ENCODE results near the gene RBFOX2. TPM values are rescaled to one million over a fixed set of nuclear protein-coding genes. Genes with fewer than 3 reads are reported as not detected.
A peak's percentile ranks its signal among the peaks of the same experiment; 100 is the strongest.

Gene RBFOX2
- total and polyA plus RNA-seq, 2 of the 8 experiments (the other 6 are each of a cell fraction or from before 2014, with no cell fraction given): 121 to 122 TPM

DNA sequence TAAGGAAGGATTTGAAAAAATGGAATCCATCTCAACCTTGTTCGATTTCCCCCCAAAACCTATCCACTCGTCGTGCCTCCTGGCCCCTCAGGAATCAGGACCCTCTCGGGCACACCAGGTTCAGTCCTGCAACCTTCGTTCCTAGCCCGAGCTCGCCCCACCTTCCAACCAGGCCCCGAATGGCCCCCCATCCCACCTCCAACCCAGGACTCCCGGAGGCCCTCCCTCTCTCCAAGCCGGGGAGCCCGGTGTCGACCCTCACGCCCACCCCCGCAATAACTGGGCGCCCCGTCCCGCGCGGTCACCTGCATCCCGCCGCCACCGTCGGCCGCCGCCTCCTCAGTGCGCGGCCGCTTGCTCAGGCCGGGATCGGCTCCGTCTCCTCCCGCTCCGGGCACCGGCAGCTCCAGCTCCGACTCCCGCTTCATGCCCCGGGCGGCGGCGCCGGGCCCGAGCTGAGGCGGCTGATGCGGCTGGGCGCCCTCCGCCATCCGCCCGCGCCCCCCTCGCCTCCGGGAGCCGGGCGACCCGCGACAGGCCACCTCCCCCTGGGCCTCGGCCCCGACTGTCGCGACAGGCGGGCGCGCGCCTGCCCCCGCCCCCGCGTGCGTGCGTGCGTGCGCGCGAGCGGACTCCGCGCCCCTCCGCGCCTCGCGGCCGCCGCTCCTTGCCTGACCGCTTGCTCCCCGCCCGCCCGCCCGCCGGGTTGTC lies 534 bp downstream of the RBFOX2 start:
- no peak for FAIRE-seq
- H3K27me3 ChIP-seq (replicated peaks in 1 of 4; ENCODE audit: control insufficient read depth in 3 of 4, extremely low read depth in 1 of 4, insufficient read depth in 3 of 4, low read length in 3 of 4): no peaks in the 10 kb centered on the region
- peaks cover 0 to 9% (median 6%) of the 10 kb centered on the region in 4 experiments; a peak in 5 of 7 replicates for H3K4me1 ChIP-seq (replicated peaks in 1 of 4; ENCODE audit: control insufficient read depth in 3 of 4, insufficient read depth in 4 of 4, low read length in 3 of 4)
- H3K4ac ChIP-seq (replicated peaks; ENCODE audit: insufficient read length, low read depth, low read length): peak overlapping the region; percentile 1
- no peaks in the 10 kb centered on the region for H3K36me3 ChIP-seq (ENCODE audit: control insufficient read depth in 2 of 4, insufficient read depth in 4 of 4, low read length in 3 of 4)
- peaks cover 5 to 45% of the 10 kb centered on the region in 2 experiments; a peak in 3 of 4 replicates for H3K79me2 ChIP-seq (ENCODE audit: control insufficient read depth in 1 of 2, insufficient read depth in 2 of 2, low read length in 2 of 2)
- peak in 1 of 2 experiments; percentile 83 for DNase-seq (ENCODE audit: low read depth in 1 of 2, low spot score in 2 of 2)
- peaks cover 8% of the 10 kb centered on the region for H3K23me2 ChIP-seq (ENCODE audit: low read depth, low read length)
- H3K14ac ChIP-seq (ENCODE audit: insufficient read length): no peak overlapping the region
- no peaks in the 10 kb centered on the region for H4K20me1 ChIP-seq (replicated peaks in 1 of 2; ENCODE audit: control insufficient read depth in 1 of 2, insufficient read depth in 2 of 2, low read length in 2 of 2)
- no peak overlapping the region for H2BK20ac ChIP-seq (ENCODE audit: low read length)
- H3K23ac ChIP-seq (ENCODE audit: insufficient read length): no peak overlapping the region
- H3K4me2 ChIP-seq (ENCODE audit: insufficient read depth in 1 of 2, low read depth in 2 of 2, low read length in 2 of 2): peak overlapping the region; percentile 88
- H2BK120ac ChIP-seq (replicated peaks; ENCODE audit: low read depth, low read length): no peak overlapping the region
- 0 out of 2 replicates have a peak overlapping the region, but pooled peaks have one; percentile 62 for H3K18ac ChIP-seq (ENCODE audit: extremely low read depth, low read length)
- H2BK15ac ChIP-seq (ENCODE audit: low read length): no peak overlapping the region
- peak overlapping the region; percentile 60; the same call in 1 of the 2 replicates for H2BK5ac ChIP-seq (ENCODE audit: low read depth, low read length)
- POLR2A ChIA-PET (ENCODE audit: partially characterized antibody): interaction anchor here (0.8 to 3.9 kb wide), 11 partner anchors 11 to 104 kb away, joined by 3 to 44 read pairs (median 3); no protein-coding TSS in a partner anchor
- CTCF ChIA-PET (ENCODE audit: partially characterized antibody): interaction anchor here (1.0 to 7.3 kb wide), 5 partner anchors 10 to 96 kb away, joined by 3 to 47 read pairs (median 7); no protein-coding TSS in a partner anchor
- H4K5ac ChIP-seq (ENCODE audit: insufficient read length, low read depth, low read length): no peak overlapping the region
- no peaks in the 10 kb centered on the region for H3K9me3 ChIP-seq (ENCODE audit: insufficient read depth in 2 of 2, low read depth in 1 of 2, low read length in 1 of 2)
- no peaks in the 10 kb centered on the region for H3K79me1 ChIP-seq (ENCODE audit: low read depth, low read length)
- peak overlapping the region; percentile 87 to 95 (median 92) for H3K4me3 ChIP-seq (ENCODE audit: extremely low read depth in 1 of 4, insufficient read depth in 2 of 4, low read depth in 3 of 4, low read length in 4 of 4)
- H3K56ac ChIP-seq (replicated peaks; ENCODE audit: insufficient read length, low read depth, low read length): no peak overlapping the region
- H3K9ac ChIP-seq (replicated peaks in 1 of 4; ENCODE audit: extremely low read depth in 1 of 4, low read depth in 3 of 4, low read length in 3 of 4): peak overlapping the region; percentile 72 to 95 (median 82)
- H4K8ac ChIP-seq (ENCODE audit: extremely low read depth, insufficient read depth, low read length): 0 out of 2 replicates have a peak overlapping the region, but pooled peaks have one; percentile 91
- no peak overlapping the region for H4K91ac ChIP-seq (replicated peaks; ENCODE audit: insufficient read length, low read length)
- H2AK5ac ChIP-seq (ENCODE audit: low read depth, low read length): no peak overlapping the region
- 0% methylated on average over 9 of the region's 87 CpGs; no CpG with 5 or more reads in 1 of the 2 experiments for WGBS, 2 experiments (ENCODE audit: extremely low coverage in 1 of 2, insufficient coverage in 1 of 2, insufficient read length in 1 of 2, insufficient replicate concordance in 2 of 2, low coverage in 1 of 2, low lambda C conversion rate in 2 of 2, missing lambda C conversion rate in 1 of 2)
- peak overlapping the region; percentile 87 for H2AFZ ChIP-seq (ENCODE audit: low read length)
- 0 out of 2 replicates have a peak overlapping the region, but pooled peaks have one; percentile 23 for H2BK12ac ChIP-seq (ENCODE audit: low read depth, low read length)
- H3K27ac ChIP-seq (ENCODE audit: low read depth, low read length): peak overlapping the region; percentile 88; the same call in 1 of the 2 replicates
- peak; percentile 77; the same call in 1 of the 2 replicates for TF ChIP-seq EGR1 (IDR thresholded peaks at IDR 0.05; ENCODE audit: borderline replicate concordance, low read depth, low read length)
- no peak for TF ChIP-seq EP300 (IDR thresholded peaks at IDR 0.05; ENCODE audit: borderline replicate concordance in 1 of 2, low read depth in 2 of 2, low read length in 2 of 2)
- TF ChIP-seq TEAD4 (IDR thresholded peaks at IDR 0.05; ENCODE audit: low read depth, low read length): no peak
- TF ChIP-seq, protein P1, sequence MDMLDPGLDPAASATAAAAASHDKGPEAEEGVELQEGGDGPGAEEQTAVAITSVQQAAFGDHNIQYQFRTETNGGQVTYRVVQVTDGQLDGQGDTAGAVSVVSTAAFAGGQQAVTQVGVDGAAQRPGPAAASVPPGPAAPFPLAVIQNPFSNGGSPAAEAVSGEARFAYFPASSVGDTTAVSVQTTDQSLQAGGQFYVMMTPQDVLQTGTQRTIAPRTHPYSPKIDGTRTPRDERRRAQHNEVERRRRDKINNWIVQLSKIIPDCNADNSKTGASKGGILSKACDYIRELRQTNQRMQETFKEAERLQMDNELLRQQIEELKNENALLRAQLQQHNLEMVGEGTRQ (IDR thresholded peaks at IDR 0.05; ENCODE audit: low read length): no peak
- TF ChIP-seq SIX5 (IDR thresholded peaks at IDR 0.05; ENCODE audit: low read depth, low read length): no peak
- no peak for TF ChIP-seq JUND (IDR thresholded peaks at IDR 0.05; ENCODE audit: low read length)
- TF ChIP-seq BRCA1 (IDR thresholded peaks at IDR 0.05; ENCODE audit: low read depth, low read length): no peak
- TF ChIP-seq TCF12 (IDR thresholded peaks at IDR 0.05; ENCODE audit: low read depth, low read length): no peak
- TF ChIP-seq BACH1 (IDR thresholded peaks at IDR 0.05; ENCODE audit: low read length): peak; percentile 98
- TF ChIP-seq TBP (IDR thresholded peaks at IDR 0.05; ENCODE audit: low read depth, low read length): no peak
- no peak; the same call in 1 of the 2 replicates for TF ChIP-seq CHD2 (IDR thresholded peaks at IDR 0.05; ENCODE audit: low read length)

Measured in H1 (cell line).